HUES48 (cell line): ENCODE results near the gene C2CD5.
A peak's percentile ranks its signal among the peaks of the same experiment; 100 is the strongest.
"Not testable (repeated sequence)": the region's sequence is repeated elsewhere in the genome, so short reads cannot be mapped to it uniquely, and the experiment has no call there.

Experiments
- H3K27ac ChIP-seq: one replicate; pipeline ENCODE4 v1.7.0; 2013; ENCODE audit warnings: low read depth, low read length, inconsistent platforms
- H3K27me3 ChIP-seq: 2 replicates; pipeline ENCODE4 v1.6.1; 2013; ENCODE audit warnings: mild to moderate bottlenecking, low read length; ENCODE audit not compliant: control insufficient read depth, insufficient read depth
- H3K36me3 ChIP-seq: 2 replicates; pipeline ENCODE4 v1.6.1; 2013; ENCODE audit warnings: low read length; ENCODE audit not compliant: control insufficient read depth, insufficient read depth
- H3K4me1 ChIP-seq: 2 replicates; pipeline ENCODE4 v1.6.1; 2013; ENCODE audit warnings: mild to moderate bottlenecking, low read length; ENCODE audit not compliant: control insufficient read depth, insufficient read depth
- H3K4me3 ChIP-seq: 2 replicates; pipeline ENCODE4 v1.5.1; 2013; ENCODE audit warnings: mild to moderate bottlenecking, low read depth, low read length
- H3K9ac ChIP-seq: 2 replicates; pipeline ENCODE4 v1.6.1; 2013; ENCODE audit warnings: mild to moderate bottlenecking, low read depth, low read length, moderate library complexity
- H3K9me3 ChIP-seq: 2 replicates; pipeline ENCODE4 v1.6.1; 2013; ENCODE audit warnings: low read length; ENCODE audit not compliant: control insufficient read depth, insufficient read depth

Gene C2CD5

DNA sequence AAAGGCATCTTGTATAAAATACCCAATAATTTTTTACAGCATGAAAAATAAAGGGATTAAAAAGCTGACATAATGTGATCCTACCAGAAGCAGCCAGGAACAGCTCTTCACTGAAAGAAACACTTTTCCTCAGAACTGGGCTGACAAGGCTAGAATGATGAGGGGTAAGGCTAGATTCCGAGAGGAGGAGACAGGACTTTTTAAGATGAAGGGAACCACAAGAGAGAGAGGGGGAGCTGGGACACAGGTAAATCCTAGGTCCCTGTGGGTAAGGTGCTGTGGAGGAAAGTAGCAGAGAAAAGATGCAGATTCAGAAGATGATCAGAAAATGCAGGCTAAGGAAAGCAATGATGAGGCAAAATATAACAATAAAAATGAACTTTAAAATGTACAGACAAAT lies 29.5 kb downstream of the C2CD5 start:
- H3K27ac ChIP-seq, result no peak overlapping the region
- no peak overlapping the region for H3K4me3 ChIP-seq
- peaks cover 6% of the 10 kb centered on the region; the same call in 1 of the 2 replicates for H3K4me1 ChIP-seq
- H3K27me3 ChIP-seq, result no peaks in the 10 kb centered on the region
- H3K9me3 ChIP-seq, result no peaks in the 10 kb centered on the region
- no peak overlapping the region for H3K9ac ChIP-seq
- H3K36me3 ChIP-seq, result peaks cover 36% of the 10 kb centered on the region

DNA sequence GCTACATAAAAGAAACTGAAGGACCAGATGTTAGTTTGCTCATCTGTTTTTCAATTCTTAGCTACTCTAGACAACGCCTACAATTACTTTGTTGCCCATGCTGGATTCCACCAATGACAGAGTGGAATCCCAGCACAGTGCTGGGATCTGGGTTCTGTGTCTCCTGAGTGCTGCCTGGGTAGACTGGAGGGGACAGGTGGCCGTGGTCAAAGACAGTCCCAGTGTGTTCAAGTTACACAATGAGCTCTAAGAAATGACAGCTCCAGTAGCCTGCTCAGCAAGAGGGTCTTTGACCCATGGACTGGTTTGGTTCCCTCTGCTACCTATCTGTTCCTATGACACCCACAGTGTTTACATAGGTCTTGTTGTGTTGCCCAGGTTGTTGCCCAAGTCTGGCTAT lies 38.5 kb downstream of the C2CD5 start:
- no peak overlapping the region for H3K9ac ChIP-seq
- no peaks in the 10 kb centered on the region for H3K4me1 ChIP-seq
- peaks cover 13% of the 10 kb centered on the region for H3K36me3 ChIP-seq
- H3K27me3 ChIP-seq, result no peaks in the 10 kb centered on the region
- no peak overlapping the region for H3K27ac ChIP-seq
- H3K4me3 ChIP-seq, result no peak overlapping the region
- H3K9me3 ChIP-seq, result no peaks in the 10 kb centered on the region

GRCh38 chr12:22500100-22500499 lies 44.2 kb downstream of the C2CD5 start:
- Histone ChIP-seq H3K27ac (peak overlapping the region; percentile 27), H3K9ac (no peak overlapping the region), H3K27me3 (no peaks in the 10 kb centered on the region), H3K36me3 (peaks cover 7% of the 10 kb centered on the region), H3K4me1 (peaks cover 13% of the 10 kb centered on the region), H3K9me3 (no peaks in the 10 kb centered on the region), H3K4me3 (no peak overlapping the region)

GRCh38 chr12:22499445-22499844 lies 44.9 kb downstream of the C2CD5 start:
- Histone ChIP-seq H3K9ac (no peak overlapping the region), H3K27me3 (no peaks in the 10 kb centered on the region), H3K36me3 (peaks cover 7% of the 10 kb centered on the region), H3K4me1 (peaks cover 13% of the 10 kb centered on the region), H3K9me3 (no peaks in the 10 kb centered on the region), H3K4me3 (no peak overlapping the region), H3K27ac (no peak overlapping the region)

GRCh38 chr12:22494319-22494718 lies 50.0 kb downstream of the C2CD5 start:
- Histone ChIP-seq H3K4me1 (peaks cover 1% of the 10 kb centered on the region), H3K4me3 (no peak overlapping the region), H3K27ac (no peak overlapping the region), H3K9me3 (no peaks in the 10 kb centered on the region), H3K27me3 (no peaks in the 10 kb centered on the region), H3K36me3 (peaks cover 37% of the 10 kb centered on the region), H3K9ac (no peak overlapping the region)

DNA sequence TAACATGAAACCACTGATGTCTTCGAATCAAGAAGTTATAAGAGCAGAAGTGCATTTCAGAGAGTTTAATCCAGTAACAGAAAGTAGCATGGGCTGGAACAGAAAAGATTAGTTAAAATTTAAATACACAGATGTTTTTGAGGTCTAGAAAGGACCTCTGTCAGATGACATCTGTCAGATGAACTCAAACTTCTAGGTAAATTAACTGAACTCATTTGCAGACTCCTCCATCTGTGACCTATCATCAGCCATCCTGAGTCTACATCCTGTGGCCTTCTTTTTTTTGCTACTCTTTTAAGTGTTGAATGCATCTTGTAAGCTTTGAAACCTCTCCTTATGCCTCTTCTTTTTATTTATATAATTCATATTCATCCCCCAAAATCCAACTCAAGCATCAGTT lies 53.3 kb downstream of the C2CD5 start:
- H3K27me3 ChIP-seq, result no peaks in the 10 kb centered on the region
- H3K9me3 ChIP-seq, result no peaks in the 10 kb centered on the region
- H3K9ac ChIP-seq, result no peak overlapping the region
- H3K4me3 ChIP-seq, result no peak overlapping the region
- H3K36me3 ChIP-seq, result peaks cover 37% of the 10 kb centered on the region
- H3K27ac ChIP-seq, result no peak overlapping the region
- H3K4me1 ChIP-seq, result no peaks in the 10 kb centered on the region

DNA sequence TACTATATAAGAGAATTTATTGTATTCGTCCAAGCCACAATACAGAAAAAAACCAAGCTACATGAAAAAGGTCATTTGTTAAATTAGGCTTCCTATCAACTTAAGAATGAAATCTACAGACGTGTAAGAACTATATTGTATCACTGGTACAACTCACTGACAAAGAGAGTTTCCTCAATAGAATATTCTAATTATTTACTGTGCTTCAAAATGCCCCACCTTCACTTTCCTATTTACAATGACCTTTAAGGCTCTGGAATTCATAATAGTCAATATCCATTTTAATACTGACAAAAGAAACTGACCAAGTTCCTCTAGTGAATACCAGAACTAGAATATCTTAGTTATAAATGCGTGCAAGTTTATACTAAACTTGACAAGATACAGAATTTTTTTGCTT lies 55.9 kb downstream of the C2CD5 start:
- no peak overlapping the region for H3K27ac ChIP-seq
- peaks cover 54% of the 10 kb centered on the region for H3K36me3 ChIP-seq
- no peak overlapping the region for H3K9ac ChIP-seq
- no peaks in the 10 kb centered on the region for H3K4me1 ChIP-seq
- no peak overlapping the region for H3K4me3 ChIP-seq
- H3K9me3 ChIP-seq, result no peaks in the 10 kb centered on the region
- H3K27me3 ChIP-seq, result no peaks in the 10 kb centered on the region

DNA sequence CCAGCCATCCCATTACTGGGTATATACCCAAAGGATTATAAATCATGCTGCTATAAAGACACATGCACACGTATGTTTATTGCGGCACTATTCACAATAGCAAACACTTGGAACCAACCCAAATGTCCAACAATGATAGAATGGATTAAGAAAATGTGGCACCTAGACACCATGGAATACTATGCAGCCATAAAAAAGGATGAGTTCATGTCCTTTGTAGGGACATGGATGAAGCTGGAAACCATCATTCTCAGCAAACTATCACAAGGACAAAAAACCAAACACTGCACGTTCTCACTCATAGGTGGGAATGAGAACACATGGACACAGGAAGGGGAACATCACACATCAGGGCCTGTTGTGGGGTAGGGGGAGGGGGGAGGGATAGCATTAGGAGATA lies 56.7 kb downstream of the C2CD5 start:
- not testable (repeated sequence) for H3K9ac ChIP-seq, H3K9me3 ChIP-seq, H3K4me1 ChIP-seq, H3K4me3 ChIP-seq, H3K27ac ChIP-seq, H3K27me3 ChIP-seq
- H3K36me3 ChIP-seq, result peaks cover 54% of the 10 kb centered on the region

GRCh38 chr12:22481547-22482104 lies 62.7 kb downstream of the C2CD5 start:
- Histone ChIP-seq H3K9ac (no peak overlapping the region), H3K27ac (no peak overlapping the region), H3K9me3 (no peaks in the 10 kb centered on the region), H3K36me3 (peaks cover 53% of the 10 kb centered on the region), H3K4me3 (no peak overlapping the region), H3K27me3 (no peaks in the 10 kb centered on the region), H3K4me1 (no peaks in the 10 kb centered on the region)

DNA sequence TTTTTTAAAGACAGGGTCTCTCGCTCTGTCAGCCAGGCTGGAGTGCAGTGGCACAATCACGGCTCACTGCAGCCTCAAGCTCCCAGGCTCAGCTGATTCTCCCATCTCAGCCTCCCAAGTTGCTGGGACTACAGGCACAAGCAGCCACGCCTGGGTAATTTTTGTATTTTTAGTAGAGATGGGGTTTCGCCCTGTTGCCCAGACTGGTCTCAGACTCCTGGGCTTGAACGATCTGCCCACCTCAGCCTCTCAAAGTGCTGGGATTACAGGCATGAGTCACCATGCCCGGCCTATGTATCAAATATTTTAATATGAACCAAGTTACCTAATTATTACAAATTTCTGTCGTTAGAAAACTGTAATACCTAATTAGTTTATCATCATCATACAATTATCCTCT lies 63.5 kb downstream of the C2CD5 start:
- not testable (repeated sequence) for H3K27ac ChIP-seq, H3K27me3 ChIP-seq

GRCh38 chr12:22480016-22480415 lies 64.3 kb downstream of the C2CD5 start:
- Histone ChIP-seq H3K4me1 (no peaks in the 10 kb centered on the region), H3K9ac (no peak overlapping the region), H3K9me3 (no peaks in the 10 kb centered on the region), H3K27me3 (no peaks in the 10 kb centered on the region), H3K4me3 (no peak overlapping the region), H3K27ac (no peak overlapping the region), H3K36me3 (peaks cover 53% of the 10 kb centered on the region)

More for the DNA sequence above, 63.5 kb downstream of the C2CD5 start:
- H3K9ac ChIP-seq, H3K9me3 ChIP-seq, H3K4me3 ChIP-seq, H3K4me1 ChIP-seq: not testable (repeated sequence)
- peaks cover 53% of the 10 kb centered on the region for H3K36me3 ChIP-seq

- Histone ChIP-seq H3K27ac (no peak overlapping the region), H3K9ac (no peak overlapping the region), H3K4me3 (no peak overlapping the region)
Measured at GRCh38 chr12:22477894-22478287, 66.5 kb downstream of the C2CD5 start.

More at GRCh38 chr12:22477894-22478287, 66.5 kb downstream of the C2CD5 start:
- peaks cover 52% of the 10 kb centered on the region for H3K36me3 ChIP-seq
- no peaks in the 10 kb centered on the region for H3K9me3 ChIP-seq
- no peaks in the 10 kb centered on the region for H3K4me1 ChIP-seq
- H3K27me3 ChIP-seq, result no peaks in the 10 kb centered on the region
